ENCODE data around the gene SAMD4A.

SAMD4A gene

DNA sequence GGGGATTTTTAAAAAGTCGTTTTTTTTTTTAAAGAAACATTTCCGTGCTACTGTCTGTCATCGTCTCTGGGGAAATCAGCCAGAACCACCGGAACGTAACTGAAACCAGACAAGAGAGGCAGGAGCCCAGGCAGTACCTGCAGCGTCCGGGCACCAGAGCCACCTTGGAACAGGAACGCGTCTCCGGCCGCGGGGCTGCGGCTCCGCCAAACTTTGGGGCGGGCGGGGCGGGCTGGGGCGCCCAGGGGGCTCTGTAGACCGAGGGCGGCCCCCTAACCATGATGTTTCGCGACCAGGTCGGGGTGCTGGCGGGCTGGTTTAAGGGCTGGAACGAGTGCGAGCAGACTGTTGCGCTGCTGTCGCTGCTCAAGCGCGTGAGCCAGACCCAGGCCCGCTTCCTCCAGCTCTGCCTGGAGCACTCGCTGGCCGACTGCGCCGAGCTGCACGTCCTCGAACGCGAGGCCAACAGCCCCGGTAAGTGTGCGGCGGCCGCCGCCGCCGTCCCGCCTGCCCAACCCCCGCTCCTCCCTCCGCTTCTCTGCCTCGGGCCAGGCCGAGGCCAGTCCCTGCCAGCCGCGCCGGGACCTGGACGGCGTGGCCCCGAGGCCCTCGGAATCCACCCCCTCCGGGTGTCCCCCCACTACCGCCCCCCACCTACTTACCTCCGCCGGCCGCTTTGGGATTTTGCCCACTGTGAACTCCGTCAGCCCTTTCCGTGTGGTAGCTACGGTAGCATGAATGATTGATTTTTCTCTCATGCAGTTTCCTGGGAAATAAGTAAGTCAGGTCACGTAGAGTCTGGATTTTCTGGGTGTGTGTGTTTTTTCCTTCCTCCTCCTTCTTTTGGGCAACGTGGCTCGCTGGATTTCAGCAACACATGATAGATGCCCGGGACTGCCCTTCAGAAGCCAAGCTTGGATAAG lies 972 bp downstream of the SAMD4A start:
- DNase-seq, result no peak

DNA sequence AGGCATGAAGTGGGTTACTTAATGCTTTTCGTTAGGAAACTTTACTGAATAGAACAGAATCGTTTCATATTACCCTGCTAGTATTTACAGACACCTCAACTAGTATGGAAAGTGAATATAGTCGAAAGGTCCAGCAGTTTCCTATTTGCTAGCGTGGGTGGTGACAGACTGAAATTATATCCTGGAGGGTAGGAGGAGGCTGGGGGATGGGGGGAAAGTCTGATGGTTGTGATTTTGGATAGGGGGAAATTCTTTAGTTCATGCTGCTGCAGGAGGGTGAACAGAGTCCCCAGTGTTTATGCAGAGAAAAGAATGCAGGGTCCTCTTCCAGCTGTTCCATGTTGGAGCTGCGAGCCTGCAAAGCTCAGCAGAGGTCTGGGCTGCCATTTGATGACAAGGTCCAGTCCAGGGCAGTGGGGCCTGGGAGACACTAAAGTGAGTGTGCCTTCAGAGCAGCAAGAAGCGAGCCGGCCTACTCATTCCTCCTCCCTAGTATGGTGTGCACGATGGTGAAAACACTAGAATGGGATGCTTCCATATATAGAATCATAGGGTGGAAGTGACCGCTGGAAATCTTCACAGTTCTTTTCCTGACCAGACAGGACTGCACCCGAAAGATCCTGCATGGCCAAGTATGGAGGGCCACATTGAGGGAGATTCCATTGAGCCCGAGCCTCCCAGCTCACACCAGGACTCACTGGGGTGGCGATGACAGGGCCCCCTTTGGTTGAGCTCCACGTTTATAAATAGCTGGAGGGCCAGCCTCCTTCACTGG lies 2.1 kb downstream of the SAMD4A start:
- no peak for DNase-seq

DNA sequence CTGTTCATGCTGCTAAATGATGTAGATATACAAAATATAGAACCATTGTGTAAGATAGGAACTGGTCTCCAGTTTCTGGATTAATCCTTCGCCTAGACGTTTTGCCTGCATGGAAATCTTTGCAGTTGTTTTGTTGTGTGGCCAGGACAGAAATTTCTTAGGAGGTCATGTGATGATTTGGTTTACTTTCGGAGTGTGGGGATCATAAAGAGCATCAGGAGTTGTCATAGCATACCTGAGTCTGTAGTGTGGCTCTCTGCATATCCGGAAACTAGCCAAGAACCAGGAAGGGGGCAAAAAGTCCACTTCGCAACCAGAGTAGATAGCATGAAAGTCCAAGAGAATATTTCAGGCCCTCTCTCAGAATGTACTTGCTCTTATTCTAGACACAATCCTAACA lies 3.1 kb downstream of the SAMD4A start:
- DNase-seq, result no peak

GRCh38 chr14:54570631-54571415 lies 3.9 kb downstream of the SAMD4A start:
- no peak for DNase-seq

DNA sequence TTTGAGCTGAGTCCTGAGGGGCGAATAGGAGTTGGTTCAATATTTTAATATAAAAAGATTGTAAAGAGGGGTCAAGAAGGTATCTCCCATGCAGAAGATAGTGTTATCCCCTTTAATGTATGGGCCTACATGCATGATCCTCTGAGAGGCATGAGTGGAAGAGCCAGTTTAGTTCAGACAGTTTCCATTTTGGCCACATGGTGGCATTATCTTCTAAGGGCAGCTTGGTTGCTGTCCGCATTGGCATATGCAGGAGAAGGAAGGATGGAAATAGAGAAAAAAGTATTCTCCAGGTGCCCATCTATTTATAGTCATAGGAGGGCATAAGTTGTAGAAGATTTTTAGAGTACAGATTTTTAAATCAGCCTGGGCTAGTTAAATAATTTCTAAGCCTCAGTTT lies 5.4 kb downstream of the SAMD4A start:
- DNase-seq, result no peak

GRCh38 chr14:54574528-54574927 lies 7.6 kb downstream of the SAMD4A start:
- DNase-seq, result no peak

GRCh38 chr14:54577494-54577893 lies 10.6 kb downstream of the SAMD4A start:
- no peak for DNase-seq

GRCh38 chr14:54577977-54578376 lies 11.0 kb downstream of the SAMD4A start:
- no peak for DNase-seq

DNA sequence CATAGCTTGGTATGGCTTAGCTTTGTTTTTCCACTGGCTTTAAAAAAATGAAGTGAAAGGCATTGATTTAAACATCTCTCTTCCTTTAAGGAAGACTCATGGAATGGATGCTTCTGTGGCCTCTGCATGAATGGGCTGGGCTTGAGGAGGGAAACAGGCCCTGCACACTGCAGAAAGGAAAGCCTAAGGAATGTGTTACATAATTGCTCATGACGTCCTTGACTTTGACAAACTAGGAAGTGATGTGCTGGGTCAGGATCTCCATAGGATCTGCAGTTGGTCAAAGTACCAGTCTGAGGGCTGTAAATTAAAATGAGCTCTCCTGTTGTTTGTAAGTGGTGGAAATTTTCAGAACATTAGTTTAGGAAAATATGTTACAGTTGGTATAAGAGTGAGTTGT lies 12.7 kb downstream of the SAMD4A start:
- no peak for DNase-seq

DNA sequence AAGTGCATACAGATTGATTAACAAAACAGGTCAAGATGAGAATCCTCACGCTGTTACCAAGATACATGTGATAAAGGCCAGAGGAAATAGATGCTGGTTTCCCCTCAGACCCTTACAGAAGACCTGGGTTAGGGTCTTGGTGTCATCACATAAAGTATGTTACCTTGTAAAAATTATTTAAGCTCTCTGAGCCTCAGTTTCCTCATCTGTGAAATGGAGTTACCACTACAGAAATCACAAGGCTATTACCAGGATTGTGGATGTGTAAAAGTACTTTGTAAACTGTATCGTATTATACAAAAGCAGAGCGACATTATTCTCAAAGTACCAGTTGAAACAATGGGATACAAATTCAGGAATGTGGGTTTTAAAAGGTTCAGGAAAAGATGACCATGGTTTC lies 14.0 kb downstream of the SAMD4A start:
- DNase-seq, result no peak

GRCh38 chr14:54582334-54582733 lies 15.4 kb downstream of the SAMD4A start:
- DNase-seq, result no peak

DNA sequence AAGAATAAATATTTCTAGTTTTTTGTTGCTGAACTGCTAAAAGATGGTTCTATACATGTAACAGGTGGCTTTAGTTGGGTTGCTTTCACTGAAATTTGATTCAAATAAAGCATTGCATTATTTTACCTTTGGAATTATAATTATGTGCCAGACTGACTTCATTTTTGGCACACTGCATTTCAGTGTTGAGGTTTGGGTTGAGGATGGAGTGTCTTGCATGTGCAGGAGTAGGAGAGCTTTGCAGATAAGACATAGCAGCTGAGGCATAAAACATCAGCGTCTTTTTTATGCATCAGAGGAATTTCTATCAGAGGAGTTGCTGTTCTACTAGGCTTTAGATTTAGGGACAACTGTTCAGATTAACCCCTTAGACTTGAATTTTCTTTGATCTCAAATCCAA lies 17.2 kb downstream of the SAMD4A start:
- no peak for DNase-seq

- no peak for DNase-seq
Measured at GRCh38 chr14:54585214-54585613, 18.3 kb downstream of the SAMD4A start.

DNA sequence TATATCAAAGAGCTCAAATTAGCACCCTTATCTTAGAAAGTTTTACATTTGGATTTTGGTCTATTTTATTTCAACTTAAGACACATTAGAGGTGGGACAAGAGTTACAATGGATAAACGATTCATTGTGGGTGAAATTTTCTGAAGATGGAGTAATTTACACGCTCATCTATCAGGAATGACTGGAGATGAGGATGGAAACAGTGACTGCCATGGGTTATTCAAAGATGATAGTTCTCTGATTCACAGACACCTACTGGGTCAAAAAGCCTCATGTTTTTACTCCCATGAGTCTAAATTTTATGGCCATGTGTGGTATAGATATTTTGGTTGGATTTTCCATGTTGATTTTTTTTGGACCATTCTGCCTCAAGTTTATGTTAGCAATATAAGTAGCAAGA lies 22.1 kb downstream of the SAMD4A start:
- DNase-seq, result no peak

- DNase-seq, result no peak
Measured at GRCh38 chr14:54589843-54590242, 22.9 kb downstream of the SAMD4A start.

- no peak for DNase-seq
Measured at GRCh38 chr14:54590481-54590880, 23.6 kb downstream of the SAMD4A start.

GRCh38 chr14:54591461-54591860 lies 24.5 kb downstream of the SAMD4A start:
- DNase-seq, result no peak

- no peak for DNase-seq
Measured at GRCh38 chr14:54591866-54592265, 24.9 kb downstream of the SAMD4A start.

DNA sequence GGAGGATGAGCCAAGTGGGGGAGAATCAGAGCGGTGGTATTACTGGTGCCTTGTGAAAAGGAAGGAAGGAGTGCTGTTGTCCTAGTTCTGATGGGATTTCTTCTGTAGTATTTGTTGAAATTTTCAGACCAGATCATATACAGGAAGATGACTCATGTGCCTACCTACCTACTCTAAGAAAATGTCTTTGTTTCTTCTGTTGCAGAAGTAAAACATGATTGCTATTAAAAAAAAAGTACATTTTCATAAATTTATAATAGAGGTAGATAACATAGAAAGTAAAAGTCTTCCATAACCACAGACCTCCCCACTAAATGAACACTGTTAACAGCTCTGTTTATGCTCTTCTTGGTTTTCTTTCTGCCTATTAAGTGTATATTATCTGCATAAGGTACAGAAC lies 26.9 kb downstream of the SAMD4A start:
- DNase-seq, result no peak

- DNase-seq, result no peak
Measured at GRCh38 chr14:54594537-54594936, 27.6 kb downstream of the SAMD4A start.

- no peak for DNase-seq
Measured at GRCh38 chr14:54597795-54598443, 31.0 kb downstream of the SAMD4A start.

GRCh38 chr14:54599966-54600716 lies 33.2 kb downstream of the SAMD4A start:
- no peak for DNase-seq

Measured in DMS153 (cell line).